Uterus (tissue), 4 donors: ENCODE results near the gene CRISP3. TPM values are rescaled to one million over a fixed set of nuclear protein-coding genes. Genes with fewer than 3 reads are reported as not detected.
"Not testable (repeated sequence)": the region's sequence is repeated elsewhere in the genome, so short reads cannot be mapped to it uniquely, and the experiment has no call there.

Experiments
- DNase-seq, 2 donors: peaks; one replicate each; pipeline ENCODE4 v3.0.0-alpha.2; 2019 to 2020
- H3K27ac ChIP-seq, 2 donors: fragments of 200-600 bp; sonication (generic); 1 replicate in 1 of 2; 2 replicates in 1 of 2; pipeline ENCODE4 v1.5.1; 2016 to 2018
- H3K27me3 ChIP-seq, 2 donors: fragments of 200-600 bp; sonication (generic); one replicate each; pipeline ENCODE4 v1.5.1; 2018 to 2019; ENCODE audit warnings: control low read depth in 1 of 2
- H3K36me3 ChIP-seq, 2 donors: fragments of 200-600 bp; sonication (generic); one replicate each; pipeline ENCODE4 v1.5.1; 2019; ENCODE audit warnings: control low read depth in 1 of 2
- H3K4me1 ChIP-seq, 2 donors: fragments of 200-600 bp; sonication (generic); one replicate each; pipeline ENCODE4 v1.5.1; 2018 to 2019; ENCODE audit warnings: control low read depth in 1 of 2
- H3K4me3 ChIP-seq, 2 donors: fragments of 200-600 bp; sonication (generic); 1 replicate in 1 of 2; 2 replicates in 1 of 2; pipeline ENCODE4 v1.5.1; 2018 to 2019; ENCODE audit warnings: mild to moderate bottlenecking in 1 of 2
- H3K9me3 ChIP-seq, 2 donors: fragments of 200-600 bp; sonication (generic); one replicate each; pipeline ENCODE4 v1.5.1; 2019; ENCODE audit warnings: control low read depth in 1 of 2
- CTCF ChIP-seq, 4 experiments: fragments of 200-600 bp in 2 of 4; fragments of 450-650 bp in 2 of 4; sonication (generic) in 2 of 4; IDR thresholded peaks; one replicate each; pipeline ENCODE4 v1.5.1; 2016 to 2019; ENCODE audit warnings: antibody characterized with exemption in 4 of 4, mild to moderate bottlenecking in 2 of 4, moderate library complexity in 1 of 4
- POLR2A ChIP-seq, 2 donors: fragments of 450-650 bp; IDR thresholded peaks; one replicate each; pipeline ENCODE4 v1.6.1; 2016; ENCODE audit warnings: antibody characterized with exemption in 2 of 2, mild to moderate bottlenecking in 1 of 2, moderate library complexity in 1 of 2
- intact Hi-C: fragments of 100-400 bp; cut with DNase I; formaldehyde crosslinking; loops from one replicate; pipeline ENCODE4 v1.15.1; 2023; ENCODE audit warnings: low total_unique reads
- total RNA-seq, 4 donors: library from RNA; depleted of rRNA in 3 of 4; stranded (reverse); fragments of >200 nt in 3 of 4; gene quantifications; one replicate each; pipeline versions ENCODE4 v1.1.0 to v1.2.4, GENCODE V29; 2014 to 2023
- donor health status: DM: yes; HTN: yes; CAD: no.

Gene CRISP3
- total RNA-seq, 4 donors from 2014 or later, result 0.35 to 1.7 TPM; not detected in 2

- DNase-seq, result no peak
Observed at GRCh38 chr6:49732781-49733180, 11.4 kb downstream of the CRISP3 start.

GRCh38 chr6:49730251-49730650 is 13.9 kb downstream of the CRISP3 start:
- Histone ChIP-seq H3K27me3 (no peaks in the 10 kb centered on the region), H3K4me1 (no peaks in the 10 kb centered on the region), H3K4me3 (no peak overlapping the region), H3K9me3 (no peaks in the 10 kb centered on the region), H3K36me3 (no peaks in the 10 kb centered on the region), H3K27ac (no peak overlapping the region)
- DNase-seq, result no peak
- TF ChIP-seq POLR2A (IDR thresholded peaks at IDR 0.05), result no peak
- TF ChIP-seq CTCF (IDR thresholded peaks at IDR 0.05), result no peak
- intact Hi-C loops, result no loop called here

More at GRCh38 chr6:49732781-49733180, 11.4 kb downstream of the CRISP3 start:
- Histone ChIP-seq H3K36me3 (no peaks in the 10 kb centered on the region), H3K4me1 (no peaks in the 10 kb centered on the region), H3K27ac (no peak overlapping the region), H3K4me3 (no peak overlapping the region), H3K9me3 (no peaks in the 10 kb centered on the region), H3K27me3 (no peaks in the 10 kb centered on the region)
- intact Hi-C loops, result no loop called here
- no peak for TF ChIP-seq POLR2A (IDR thresholded peaks at IDR 0.05)
- no peak for TF ChIP-seq CTCF (IDR thresholded peaks at IDR 0.05)

GRCh38 chr6:49723917-49724316 is 20.3 kb downstream of the CRISP3 start:
- H3K4me3 ChIP-seq, H3K27ac ChIP-seq, H3K36me3 ChIP-seq, intact Hi-C loops, DNase-seq, H3K27me3 ChIP-seq, H3K4me1 ChIP-seq, H3K9me3 ChIP-seq: not testable (repeated sequence)

- H3K27ac ChIP-seq, result no peak overlapping the region
- no peak for TF ChIP-seq POLR2A (IDR thresholded peaks at IDR 0.05)
- no peak for TF ChIP-seq CTCF (IDR thresholded peaks at IDR 0.05)
- no peaks in the 10 kb centered on the region for H3K9me3 ChIP-seq
- no peaks in the 10 kb centered on the region for H3K36me3 ChIP-seq
- no peak overlapping the region for H3K4me3 ChIP-seq
- no peaks in the 10 kb centered on the region for H3K4me1 ChIP-seq
- no peak for DNase-seq
- no peaks in the 10 kb centered on the region for H3K27me3 ChIP-seq
- intact Hi-C loops, result no loop called here
Observed at GRCh38 chr6:49721297-49721696, 22.9 kb downstream of the CRISP3 start.

GRCh38 chr6:49720372-49720771 is 23.8 kb downstream of the CRISP3 start:
- no peak for DNase-seq
- Histone ChIP-seq H3K27ac (no peak overlapping the region), H3K36me3 (no peaks in the 10 kb centered on the region), H3K4me1 (no peaks in the 10 kb centered on the region), H3K27me3 (no peaks in the 10 kb centered on the region), H3K9me3 (no peaks in the 10 kb centered on the region), H3K4me3 (no peak overlapping the region)
- intact Hi-C loops, result no loop called here
- no peak for TF ChIP-seq CTCF (IDR thresholded peaks at IDR 0.05)
- TF ChIP-seq POLR2A (IDR thresholded peaks at IDR 0.05), result no peak

- no peak for DNase-seq
- intact Hi-C loops, result no loop called here
- Histone ChIP-seq H3K27ac (no peak within 1 kb of the TSS), H3K4me1 (no peaks in the 10 kb centered on the region), H3K9me3 (no peaks in the 10 kb centered on the region), H3K27me3 (no peaks in the 10 kb centered on the region), H3K4me3 (no peak within 1 kb of the TSS), H3K36me3 (no peaks in the 10 kb centered on the region)
- TF ChIP-seq CTCF (IDR thresholded peaks at IDR 0.05) (no peak), POLR2A (IDR thresholded peaks at IDR 0.05) (no peak)
Observed at GRCh38 chr6:49713346-49713745, 30.8 kb downstream of the CRISP3 start, which contains the start of gene CRISP2. Gene CRISP2 (minus strand): TSS chr6:49713543. CDS start chr6:49709196, 4,347 bp downstream.
